Bone marrow (tissue), 2 donors: ENCODE results near the gene PPP2R3A.

ENCODE experiments used
- DNase-seq, 2 donors: peaks; one replicate each; lab custom pipeline; 2025; lab: John Stamatoyannopoulos, UW

The PPP2R3A gene

GRCh38 chr3:135967867-135968266 is 2.3 kb downstream of the PPP2R3A start:
- no peak for DNase-seq

GRCh38 chr3:135970506-135971116 is 5.1 kb downstream of the PPP2R3A start:
- no peak for DNase-seq

- DNase-seq = no peak
Observed at GRCh38 chr3:135973841-135974240, 8.3 kb downstream of the PPP2R3A start.

DNA sequence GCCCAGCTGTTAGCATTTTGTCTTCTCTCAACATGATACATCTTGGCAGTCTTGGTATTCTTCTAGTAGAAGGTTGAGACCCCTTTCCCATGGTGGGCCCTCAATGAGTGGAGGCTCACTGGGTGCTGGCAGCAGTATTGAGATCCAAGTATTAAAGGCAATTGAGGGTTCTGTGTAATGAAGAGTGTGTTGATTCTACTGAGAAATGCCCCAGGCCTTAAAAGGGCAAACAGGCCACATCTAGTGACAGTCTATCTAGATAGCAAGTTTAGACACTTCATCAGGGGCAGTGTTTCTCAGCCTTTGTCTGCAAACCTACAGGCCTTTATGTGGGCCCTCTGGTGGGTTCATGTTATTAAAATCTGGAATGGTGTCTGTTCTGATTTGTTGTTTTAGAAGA is 9.5 kb downstream of the PPP2R3A start:
- DNase-seq = no peak

DNA sequence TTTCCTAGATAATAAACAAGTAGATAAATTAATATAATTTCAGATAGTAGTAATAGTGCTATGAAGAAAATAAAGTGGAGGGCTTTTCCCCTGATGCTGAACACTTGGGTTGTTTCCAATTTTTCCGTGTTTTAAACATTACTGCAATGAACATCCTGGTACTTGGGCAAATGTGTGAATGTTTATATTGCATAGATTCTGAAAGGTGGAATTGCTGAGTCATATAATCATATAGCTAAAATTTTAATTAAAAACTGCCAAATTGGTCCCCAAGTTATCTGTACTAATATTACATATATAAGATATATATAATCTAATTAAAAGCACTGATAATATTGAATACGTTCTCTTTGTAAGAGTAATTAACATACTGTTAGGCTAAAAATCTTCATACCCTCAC is 10.0 kb downstream of the PPP2R3A start:
- no peak for DNase-seq

DNA sequence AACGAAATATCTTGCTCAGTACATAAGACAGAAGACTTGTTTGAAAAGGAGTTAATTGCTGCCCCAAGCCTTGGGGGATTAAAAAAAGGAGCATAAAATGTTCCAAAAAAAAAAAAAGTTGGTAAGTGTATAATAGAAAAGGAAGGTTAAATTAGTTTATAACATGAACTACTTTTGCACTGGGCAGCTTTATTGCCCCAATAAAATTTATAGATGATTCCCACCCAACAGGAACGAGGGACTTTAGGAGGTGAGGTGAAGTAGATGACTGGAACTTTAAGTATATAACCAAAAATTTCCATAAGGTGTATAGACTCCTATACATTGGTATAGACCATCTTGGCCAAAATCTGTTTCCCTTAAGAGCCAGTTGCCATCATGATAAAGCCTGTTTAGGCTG is 14.8 kb downstream of the PPP2R3A start:
- no peak for DNase-seq

GRCh38 chr3:135981701-135982403 is 16.3 kb downstream of the PPP2R3A start:
- DNase-seq = no peak

DNA sequence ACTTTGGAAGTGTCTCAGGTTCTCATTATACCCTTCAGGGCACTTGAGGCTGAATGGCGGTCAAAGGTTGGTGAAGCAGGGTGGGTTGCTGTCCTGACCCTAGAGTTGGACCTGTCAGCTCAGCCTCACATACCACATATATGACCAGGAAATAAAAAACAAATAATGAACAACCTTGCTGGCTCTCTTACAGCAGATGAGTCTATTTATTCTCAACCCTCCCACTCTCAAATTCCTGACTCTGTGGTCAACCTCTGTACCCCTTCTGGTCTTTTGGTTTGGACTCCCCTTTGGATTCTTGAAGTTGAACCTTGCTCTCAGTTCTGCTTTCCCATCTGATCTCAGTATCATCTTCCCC is 16.9 kb downstream of the PPP2R3A start:
- DNase-seq = no peak

DNA sequence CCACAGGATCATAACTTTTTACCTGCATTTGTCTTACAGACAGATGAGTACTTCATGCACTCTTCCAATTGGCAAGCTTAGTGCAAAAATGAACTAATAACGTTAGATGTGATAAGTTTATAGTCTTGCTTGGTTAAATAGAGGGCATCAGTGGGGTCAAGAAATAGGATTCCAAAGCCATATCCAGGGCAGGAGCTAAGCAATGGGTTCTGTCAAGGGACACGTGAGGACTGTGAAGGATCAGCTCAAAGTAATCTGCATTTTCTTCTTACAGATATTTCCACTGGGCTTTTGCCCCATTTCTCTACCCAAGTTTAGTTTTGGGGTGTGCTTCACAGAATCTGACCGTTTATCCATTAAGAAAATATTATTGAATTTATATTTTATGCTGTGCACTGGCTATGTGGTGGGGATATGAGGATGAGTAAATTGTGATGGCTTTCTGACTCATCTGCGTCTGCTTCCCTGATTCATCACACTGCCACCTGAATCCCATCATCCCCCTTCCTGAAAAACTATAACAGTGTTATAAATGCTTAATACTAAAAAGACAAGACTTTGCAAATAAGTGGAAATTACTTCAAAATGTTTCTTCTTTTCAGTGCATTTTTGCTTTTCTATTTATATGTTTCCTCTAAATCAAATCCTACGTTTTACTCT is 17.5 kb downstream of the PPP2R3A start:
- DNase-seq = no peak

DNA sequence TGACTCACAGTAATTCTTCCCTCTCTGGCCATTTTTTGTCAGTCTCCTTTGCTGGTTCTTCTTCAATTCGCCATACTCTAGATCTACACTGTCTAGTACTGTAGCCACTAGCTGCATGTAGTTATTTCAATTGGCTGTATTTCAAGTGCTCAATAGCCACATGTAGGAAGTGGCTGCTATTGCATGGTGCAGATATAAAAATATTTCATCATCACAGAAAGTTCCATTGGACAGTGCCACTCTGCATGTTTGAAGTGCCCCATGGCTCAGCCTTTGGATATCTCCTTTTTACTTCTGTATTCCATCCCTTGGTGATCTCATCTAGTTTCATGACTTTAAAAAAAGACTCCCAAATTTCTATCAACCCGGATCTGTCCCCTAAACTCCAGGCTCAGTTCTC is 22.1 kb downstream of the PPP2R3A start:
- DNase-seq = no peak

GRCh38 chr3:135989242-135989641 is 23.7 kb downstream of the PPP2R3A start:
- DNase-seq = no peak

DNA sequence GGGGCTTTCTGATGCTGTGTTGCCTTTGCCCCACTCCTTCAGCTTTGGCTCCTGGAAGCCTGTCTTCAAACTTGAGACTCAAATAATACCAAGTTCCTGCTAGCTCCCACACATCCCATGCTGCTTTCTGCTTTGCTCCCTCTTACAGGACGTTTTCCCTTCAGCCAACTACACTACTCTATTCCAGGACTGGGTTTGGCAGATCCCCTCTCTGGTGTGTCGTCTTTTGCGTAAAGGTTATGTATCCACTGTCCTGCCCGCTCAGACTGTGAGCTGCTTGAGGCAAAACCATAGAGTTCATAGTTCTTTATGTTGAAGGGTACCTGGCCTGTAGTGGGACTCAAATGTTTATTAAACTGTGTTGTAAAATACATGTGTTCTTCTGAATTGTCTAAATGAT is 25.4 kb downstream of the PPP2R3A start:
- no peak for DNase-seq

DNA sequence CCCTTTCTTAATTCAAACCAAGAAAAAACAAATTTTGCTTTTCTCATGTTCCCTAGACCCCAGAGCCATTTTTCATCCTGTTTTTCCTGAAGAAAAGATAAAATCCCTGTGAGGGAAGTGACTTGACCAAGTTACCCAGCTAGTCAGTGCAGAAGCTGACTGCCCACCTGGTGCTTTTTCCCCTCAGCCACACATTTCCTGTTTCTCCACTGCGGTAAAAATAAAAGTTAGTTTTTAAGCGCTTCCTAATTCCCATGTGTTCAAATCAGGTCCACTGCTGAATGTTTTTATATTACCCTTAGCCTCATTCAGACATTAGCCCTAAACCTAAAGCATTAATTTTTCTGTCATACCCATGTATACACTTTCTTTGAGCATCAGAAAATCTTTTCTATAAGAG is 26.1 kb downstream of the PPP2R3A start:
- DNase-seq = no peak

DNA sequence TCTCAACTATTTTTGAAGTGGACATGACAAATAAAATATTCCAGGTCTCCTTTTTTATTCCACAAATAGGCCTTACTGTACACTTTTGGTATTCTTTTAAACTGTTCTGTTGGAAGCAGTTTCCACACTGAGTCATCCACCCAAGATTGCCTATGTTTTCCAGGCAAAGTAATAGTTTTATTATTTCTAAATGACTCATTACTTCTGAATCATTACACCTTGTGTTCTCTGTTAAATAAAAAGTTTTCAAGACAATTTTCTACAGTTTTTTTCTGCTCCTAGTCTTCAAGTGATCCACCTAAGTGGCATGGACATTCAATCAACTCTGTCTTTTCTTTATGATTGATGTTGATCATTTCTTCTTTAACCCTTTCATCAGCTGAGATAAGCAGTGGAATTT is 26.5 kb downstream of the PPP2R3A start:
- DNase-seq = no peak

- no peak for DNase-seq
Observed at GRCh38 chr3:135994708-135995337, 29.3 kb downstream of the PPP2R3A start.

GRCh38 chr3:135995766-135996165 is 30.2 kb downstream of the PPP2R3A start:
- DNase-seq = no peak

- DNase-seq = no peak
Observed at GRCh38 chr3:135997554-135998320, 32.2 kb downstream of the PPP2R3A start.

- no peak for DNase-seq
Observed at GRCh38 chr3:136008221-136008620, 42.7 kb downstream of the PPP2R3A start.

DNA sequence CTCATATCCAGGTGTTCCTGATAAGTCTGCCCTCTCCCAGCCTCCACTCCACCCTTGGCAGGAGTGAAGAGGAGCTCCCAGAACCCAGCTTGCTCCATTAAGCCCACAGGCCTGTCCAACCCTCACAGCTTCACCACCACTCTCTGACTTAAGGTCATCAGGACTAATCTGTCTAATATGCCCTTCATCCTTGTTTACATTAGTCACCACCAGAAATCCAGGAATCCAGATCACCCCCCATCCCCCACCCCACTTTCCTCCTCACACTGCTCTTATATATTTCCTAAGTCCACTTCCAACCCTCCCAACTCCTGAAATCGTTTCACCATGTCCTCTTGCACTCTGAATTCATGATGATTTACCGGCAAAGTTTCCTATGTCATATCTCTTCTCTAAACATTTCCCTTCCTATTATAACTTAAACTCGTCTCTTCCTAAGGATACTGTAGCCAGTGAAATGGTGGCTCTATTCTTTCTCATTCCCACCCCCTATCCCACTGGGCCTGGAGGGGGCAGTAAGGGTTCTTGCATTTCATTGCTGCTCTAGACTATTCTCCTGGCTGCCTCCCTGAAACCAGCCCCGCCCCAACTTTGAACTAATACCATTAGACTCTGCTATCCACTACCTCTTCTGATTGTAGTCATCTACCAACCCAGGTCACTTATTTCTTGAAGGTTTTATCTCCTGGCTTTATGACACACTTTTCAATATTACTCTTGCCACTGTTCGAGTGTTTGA is 43.4 kb downstream of the PPP2R3A start:
- no peak for DNase-seq

- no peak for DNase-seq
Observed at GRCh38 chr3:136018876-136019275, 53.3 kb downstream of the PPP2R3A start.

GRCh38 chr3:136021803-136022202 is 56.3 kb downstream of the PPP2R3A start:
- DNase-seq = no peak
